Stomach (tissue), 9 donors: Measurements from ENCODE around the gene EPB41L1. TPM values are rescaled to one million over a fixed set of nuclear protein-coding genes. Genes with fewer than 3 reads are reported as not detected.

Experiments used
- DNase-seq, 2 donors: peaks; one replicate each; pipeline versions ENCODE4 v3.0.0 to v3.0.0-alpha.2; 2013 to 2019
- H3K27ac ChIP-seq, 5 donors: fragments of 200-600 bp in 4 of 5; sonication (generic) in 4 of 5; one replicate each; pipeline ENCODE4 v1.5.1; 2013 to 2019; ENCODE audit warnings: mild to moderate bottlenecking in 1 of 5, moderate library complexity in 1 of 5
- H3K27me3 ChIP-seq, 3 donors: fragments of 200-600 bp; sonication (generic); one replicate each; pipeline ENCODE4 v1.5.1; 2017 to 2019; ENCODE audit warnings: mixed run types in 1 of 3
- H3K36me3 ChIP-seq, 4 donors: fragments of 200-600 bp; sonication (generic); 1 replicate in 3 of 4; 2 replicates in 1 of 4; pipeline ENCODE4 v1.5.1; 2016 to 2019
- H3K4me1 ChIP-seq, 4 donors: fragments of 200-600 bp; sonication (generic); one replicate each; pipeline ENCODE4 v1.5.1; 2016 to 2019
- H3K4me3 ChIP-seq, 4 donors: fragments of 200-600 bp; sonication (generic) in 3 of 4; one replicate each; pipeline ENCODE4 v1.5.1; 2016 to 2019; ENCODE audit warnings: mild to moderate bottlenecking in 1 of 4
- H3K9me3 ChIP-seq, 4 donors: fragments of 200-600 bp; sonication (generic); one replicate each; pipeline ENCODE4 v1.5.1; 2016 to 2019
- EP300 ChIP-seq: sonication (generic); formaldehyde crosslinking; IDR thresholded peaks from one replicate; pipeline ENCODE4 v1.6.1; 2017; ENCODE audit warnings: antibody characterized with exemption
- POLR2A ChIP-seq, 4 donors: fragments of 450-650 bp; IDR thresholded peaks; one replicate each; pipeline ENCODE4 v1.6.1; 2016; ENCODE audit warnings: antibody characterized with exemption in 4 of 4, control low read depth in 2 of 4, mild to moderate bottlenecking in 1 of 4, moderate library complexity in 1 of 4
- POLR2AphosphoS5 ChIP-seq, 3 donors: sonication (generic); formaldehyde crosslinking; IDR thresholded peaks; one replicate each; pipeline ENCODE4 v1.6.1; 2016; ENCODE audit warnings: antibody characterized with exemption in 3 of 3
- WGBS, 5 donors: extraction: QIAGEN DNeasy Blood & Tissue Kit in 3 of 5; methylation state at CpG; one replicate each; pipeline versions ENCODE4 v1.1.5 to v1.1.7; 2013 to 2018; 5-methylcytosine and 5-hydroxymethylcytosine counted together
- intact Hi-C: fragments of 100-400 bp; cut with DNase I; formaldehyde crosslinking; loops from one replicate; pipeline ENCODE4 v1.15.1; 2023; ENCODE audit warnings: low total_unique reads
- polyA plus RNA-seq, 3 donors: library from polyadenylated mRNA; stranded (reverse); fragments of 200-250 nt; gene quantifications; one replicate each; pipeline ENCODE4 v1.2.3, GENCODE V29; 2013
- total RNA-seq, 5 donors: library from RNA; depleted of rRNA; stranded (reverse); fragments of >200 nt; gene quantifications; one replicate each; pipeline versions ENCODE4 v1.1.0 to v1.2.3, GENCODE V29; 2014 to 2016
- TF ChIP-seq, protein P1 (sequence below), 7 experiments: fragments of 450-650 bp in 4 of 7; fragments of 200-600 bp in 3 of 7; sonication (generic) in 3 of 7; IDR thresholded peaks; one replicate each; pipeline ENCODE4 v1.5.1; 2016 to 2019; ENCODE audit warnings: antibody characterized with exemption in 7 of 7, control low read depth in 2 of 7, mild to moderate bottlenecking in 1 of 7
- donor health status: healthy with polysubstance abuse.
- donor health status: Bipolar disorder and iron deficiency.
- donor health status: healthy.

EPB41L1 gene
- total and polyA plus RNA-seq, 8 donors = 25.9 to 271 (median 40.4) TPM

DNA sequence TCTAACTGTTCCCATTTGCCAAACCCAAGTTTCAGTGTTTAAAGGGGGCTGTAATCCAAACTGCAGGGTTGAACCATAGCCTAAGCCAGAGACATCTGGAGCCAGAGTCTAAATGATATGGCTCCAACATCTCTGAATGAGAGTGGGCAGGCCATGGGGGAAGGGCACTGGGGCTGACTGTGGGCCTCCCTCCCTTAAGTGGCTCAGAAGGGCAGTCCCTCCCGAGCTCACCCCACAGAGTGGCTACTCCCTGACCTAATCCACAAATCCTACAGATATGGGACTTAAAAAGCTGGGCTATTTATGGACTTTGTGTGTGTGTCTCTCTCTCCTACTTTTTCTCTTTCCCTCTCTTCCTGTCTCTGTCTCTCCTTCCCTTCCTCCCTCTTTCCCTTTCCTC is 45.9 kb downstream of the EPB41L1 start:
- no peak overlapping the region for H3K27ac ChIP-seq
- TF ChIP-seq, protein P1, sequence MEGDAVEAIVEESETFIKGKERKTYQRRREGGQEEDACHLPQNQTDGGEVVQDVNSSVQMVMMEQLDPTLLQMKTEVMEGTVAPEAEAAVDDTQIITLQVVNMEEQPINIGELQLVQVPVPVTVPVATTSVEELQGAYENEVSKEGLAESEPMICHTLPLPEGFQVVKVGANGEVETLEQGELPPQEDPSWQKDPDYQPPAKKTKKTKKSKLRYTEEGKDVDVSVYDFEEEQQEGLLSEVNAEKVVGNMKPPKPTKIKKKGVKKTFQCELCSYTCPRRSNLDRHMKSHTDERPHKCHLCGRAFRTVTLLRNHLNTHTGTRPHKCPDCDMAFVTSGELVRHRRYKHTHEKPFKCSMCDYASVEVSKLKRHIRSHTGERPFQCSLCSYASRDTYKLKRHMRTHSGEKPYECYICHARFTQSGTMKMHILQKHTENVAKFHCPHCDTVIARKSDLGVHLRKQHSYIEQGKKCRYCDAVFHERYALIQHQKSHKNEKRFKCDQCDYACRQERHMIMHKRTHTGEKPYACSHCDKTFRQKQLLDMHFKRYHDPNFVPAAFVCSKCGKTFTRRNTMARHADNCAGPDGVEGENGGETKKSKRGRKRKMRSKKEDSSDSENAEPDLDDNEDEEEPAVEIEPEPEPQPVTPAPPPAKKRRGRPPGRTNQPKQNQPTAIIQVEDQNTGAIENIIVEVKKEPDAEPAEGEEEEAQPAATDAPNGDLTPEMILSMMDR (IDR thresholded peaks at IDR 0.05) = no peak
- TF ChIP-seq POLR2AphosphoS5 (IDR thresholded peaks at IDR 0.05) = no peak
- no peak for TF ChIP-seq POLR2A (IDR thresholded peaks at IDR 0.05)
- TF ChIP-seq EP300 = no peak
- intact Hi-C loops = loop anchor here (10.0 kb wide), 1 partner anchor 244 kb away; no protein-coding TSS in a partner anchor
- H3K9me3 ChIP-seq = no peaks in the 10 kb centered on the region
- H3K36me3 ChIP-seq = peaks cover 11 to 89% (median 85%) of the 10 kb centered on the region in 4 donors
- WGBS, 5 donors = 57 to 90% (median 83%) methylated on average over 1 of the region's 1 CpG
- H3K4me3 ChIP-seq = no peak overlapping the region
- peaks cover 0 to 7% (median 0%) of the 10 kb centered on the region in 4 donors for H3K4me1 ChIP-seq
- no peak for DNase-seq
- H3K27me3 ChIP-seq = no peaks in the 10 kb centered on the region

DNA sequence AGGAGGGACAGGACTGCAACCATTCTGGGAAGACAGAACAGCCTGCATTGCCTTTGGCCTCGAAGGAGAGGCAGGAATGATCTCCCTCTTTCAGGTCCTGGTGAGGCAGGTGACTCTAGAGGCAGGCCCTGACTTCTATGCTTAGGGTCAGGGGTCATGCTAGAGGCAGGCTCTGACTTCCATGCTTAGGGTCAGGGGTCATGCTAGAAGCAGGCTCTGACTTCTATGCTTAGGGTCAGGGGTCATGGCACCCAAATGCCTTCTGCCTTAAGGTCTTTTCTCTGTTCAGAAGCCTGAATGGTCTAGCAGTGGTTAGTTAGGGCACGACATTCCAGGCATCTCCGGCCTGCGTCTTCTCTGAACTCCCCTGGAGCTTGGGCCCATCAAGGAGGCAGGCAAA is 46.7 kb downstream of the EPB41L1 start:
- intact Hi-C loops = loop anchor here (10.0 kb wide), 1 partner anchor 244 kb away; no protein-coding TSS in a partner anchor
- TF ChIP-seq EP300 (no peak), POLR2A (IDR thresholded peaks at IDR 0.05) (no peak), POLR2AphosphoS5 (IDR thresholded peaks at IDR 0.05) (no peak)
- TF ChIP-seq, protein P1 (IDR thresholded peaks at IDR 0.05) = no peak

DNA sequence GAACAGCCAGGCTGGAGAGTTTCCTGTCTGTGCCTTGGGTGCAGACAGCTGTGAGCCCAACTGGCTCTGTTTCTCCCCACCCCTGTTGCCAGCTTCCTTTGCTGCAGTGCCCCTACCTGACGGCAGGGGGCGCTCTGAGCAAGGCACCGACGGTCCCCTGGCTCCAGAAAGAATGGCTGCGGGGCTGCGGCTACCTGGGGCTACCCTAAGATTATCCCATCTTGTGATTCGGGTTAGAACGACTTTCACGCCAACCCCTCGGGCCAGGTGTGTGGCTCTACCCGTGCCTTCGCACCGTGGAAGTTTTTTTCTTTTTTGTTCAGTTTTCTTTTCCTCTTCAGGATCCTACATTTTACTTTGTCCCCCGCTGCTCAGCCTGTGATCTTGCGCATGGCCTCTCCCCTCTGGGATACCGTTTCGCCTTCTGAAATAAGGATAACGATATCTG is 48.4 kb downstream of the EPB41L1 start:
- peak; percentile 74 to 83 for DNase-seq
- no peaks in the 10 kb centered on the region for H3K27me3 ChIP-seq
- TF ChIP-seq POLR2AphosphoS5 (IDR thresholded peaks at IDR 0.05) (peak in 1 of 3 donors; percentile 23), EP300 (no peak), POLR2A (IDR thresholded peaks at IDR 0.05) (no peak)
- TF ChIP-seq, protein P1 (IDR thresholded peaks at IDR 0.05) = peak in 5 of 7 experiments; percentile 84 to 99 (median 93)
- peaks cover 0 to 7% (median 0%) of the 10 kb centered on the region in 4 donors for H3K4me1 ChIP-seq
- H3K27ac ChIP-seq = no peak overlapping the region
- H3K4me3 ChIP-seq = no peak overlapping the region
- intact Hi-C loops = loop anchor here (10.0 kb wide), 1 partner anchor 242 kb away; no protein-coding TSS in a partner anchor
- WGBS, 5 donors = 34 to 43% (median 42%) methylated on average over 18 of the region's 18 CpGs
- peaks cover 24 to 89% (median 85%) of the 10 kb centered on the region in 4 donors for H3K36me3 ChIP-seq
- no peaks in the 10 kb centered on the region for H3K9me3 ChIP-seq

More for the DNA sequence above, 46.7 kb downstream of the EPB41L1 start:
- H3K27me3 ChIP-seq = no peaks in the 10 kb centered on the region
- no peak overlapping the region for H3K4me3 ChIP-seq
- DNase-seq = no peak
- H3K36me3 ChIP-seq = peaks cover 15 to 89% (median 85%) of the 10 kb centered on the region in 4 donors
- H3K9me3 ChIP-seq = no peaks in the 10 kb centered on the region
- peaks cover 0 to 7% (median 0%) of the 10 kb centered on the region in 4 donors for H3K4me1 ChIP-seq
- WGBS, 5 donors = 75 to 92% (median 85%) methylated on average over 4 of the region's 4 CpGs
- no peak overlapping the region for H3K27ac ChIP-seq

DNA sequence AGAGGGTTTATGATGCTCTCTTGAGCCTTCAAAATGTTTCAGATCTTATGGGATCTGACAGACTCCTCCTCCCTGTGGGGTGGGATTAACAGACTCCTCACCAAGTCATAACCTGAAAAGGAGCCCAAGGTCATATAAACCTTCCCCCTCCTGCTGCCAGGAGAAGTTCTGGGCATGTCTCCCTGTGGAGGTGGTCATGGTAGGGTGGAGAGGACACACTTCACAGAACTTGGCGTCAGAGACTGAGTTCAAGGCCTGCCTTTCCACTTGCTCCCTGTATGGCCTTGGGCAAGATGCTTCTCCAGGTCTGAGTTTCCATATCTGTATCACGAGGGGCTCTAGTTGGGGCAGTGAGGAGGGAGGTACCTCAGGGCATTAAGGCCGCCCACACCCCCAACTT is 49.3 kb downstream of the EPB41L1 start:
- Histone ChIP-seq H3K36me3 (peaks cover 29 to 89% (median 85%) of the 10 kb centered on the region in 4 donors), H3K4me1 (peaks cover 0 to 7% (median 0%) of the 10 kb centered on the region in 4 donors), H3K4me3 (no peak overlapping the region), H3K9me3 (no peaks in the 10 kb centered on the region), H3K27ac (no peak overlapping the region), H3K27me3 (no peaks in the 10 kb centered on the region)
- intact Hi-C loops = loop anchor here (10.0 kb wide), 1 partner anchor 241 kb away; no protein-coding TSS in a partner anchor
- TF ChIP-seq POLR2AphosphoS5 (IDR thresholded peaks at IDR 0.05) (no peak), EP300 (no peak), POLR2A (IDR thresholded peaks at IDR 0.05) (no peak)
- TF ChIP-seq, protein P1 (IDR thresholded peaks at IDR 0.05) = no peak
- WGBS, 5 donors = 85 to 94% (median 90%) methylated on average over 3 of the region's 3 CpGs
- DNase-seq = no peak
